B cell (primary cell): ENCODE results near the gene ADGRD1. TPM values are rescaled to one million over a fixed set of nuclear protein-coding genes. Genes with fewer than 3 reads are reported as not detected.

Experiments used
- ATAC-seq: fragments of 200-7000 bp; cut with Tn5 transposase; one replicate; pipeline ENCODE4 v1.10.0; 2021; ENCODE audit warnings: low read depth, mild to moderate bottlenecking, moderate number of reproducible peaks, moderate library complexity
- CTCF ChIA-PET: fragments of 350-600 bp; sonication (Branson Sonifier 250); formaldehyde crosslinking; loops from one replicate; lab custom pipeline; 2021; ENCODE audit warnings: antibody characterized with exemption, inconsistent platforms; lab: Charles Lee
- POLR2A ChIA-PET: fragments of 350-600 bp; sonication (Branson Sonifier 250); formaldehyde crosslinking; loops from one replicate; lab custom pipeline; 2021; ENCODE audit warnings: antibody characterized with exemption; lab: Charles Lee
- DNase-seq: peaks from one replicate; pipeline ENCODE4 v3.0.0; 2013
- H2AFZ ChIP-seq: 2 replicates; pipeline ENCODE4 v1.6.1; 2012; ENCODE audit warnings: mild to moderate bottlenecking, low read depth, low read length; ENCODE audit not compliant: insufficient read depth, poor library complexity, severe bottlenecking
- H3K27ac ChIP-seq, 2 donors: 1 replicate in 1 of 2; 2 replicates in 1 of 2; pipeline ENCODE4 v1.5.1; 2012 to 2013; ENCODE audit warnings: low read length in 2 of 2, mild to moderate bottlenecking in 2 of 2, moderate library complexity in 1 of 2
- H3K27me3 ChIP-seq, 4 experiments: fragments of 200-600 bp in 1 of 4; sonication (generic) in 1 of 4; replicated peaks in 1 of 4; 1 replicate in 2 of 4; 2 replicates in 2 of 4; pipeline versions ENCODE4 v1.6.1 to v1.7.0; 2013 to 2016; ENCODE audit warnings: low read length in 3 of 4, mild to moderate bottlenecking in 2 of 4, mixed read lengths in 1 of 4, moderate library complexity in 1 of 4; ENCODE audit not compliant: insufficient read depth in 4 of 4, control insufficient read depth in 3 of 4; ENCODE audit errors: control extremely low read depth in 1 of 4
- H3K36me3 ChIP-seq, 2 experiments: replicated peaks in 1 of 2; 1 replicate in 1 of 2; 2 replicates in 1 of 2; pipeline versions ENCODE4 v1.6.1 to v1.7.1; 2013; ENCODE audit warnings: low read length in 1 of 2; ENCODE audit not compliant: insufficient read depth in 2 of 2, control insufficient read depth in 1 of 2; ENCODE audit errors: control extremely low read depth in 1 of 2, extremely low read depth in 1 of 2
- H3K4me1 ChIP-seq, 2 donors: fragments of 200-600 bp in 1 of 2; sonication (generic) in 1 of 2; 1 replicate in 1 of 2; 2 replicates in 1 of 2; pipeline versions ENCODE4 v1.5.1 to v1.6.1; 2013 to 2017; ENCODE audit warnings: low read length in 2 of 2; ENCODE audit not compliant: control insufficient read depth in 2 of 2, insufficient read depth in 2 of 2
- H3K4me2 ChIP-seq: replicated peaks from 2 replicates; pipeline ENCODE3; 2012; ENCODE audit warnings: mild to moderate bottlenecking, low read depth, low read length; ENCODE audit not compliant: poor library complexity, severe bottlenecking
- H3K4me3 ChIP-seq, 5 experiments: fragments of 200-600 bp in 1 of 5; sonication (generic) in 1 of 5; 1 replicate in 3 of 5; 2 replicates in 2 of 5; pipeline versions ENCODE4 v1.5.1 to v1.7.0; 2011 to 2016; ENCODE audit warnings: low read length in 4 of 5, mild to moderate bottlenecking in 4 of 5, low read depth in 2 of 5, control low read depth in 1 of 5, moderate library complexity in 1 of 5; ENCODE audit not compliant: insufficient read depth in 1 of 5; ENCODE audit errors: control extremely low read depth in 1 of 5, extremely low read depth in 1 of 5
- H3K79me2 ChIP-seq: fragments of 200-600 bp; sonication (generic); one replicate; pipeline ENCODE4 v1.6.0; 2016; ENCODE audit warnings: low read length; ENCODE audit not compliant: control insufficient read depth, insufficient read depth
- H3K9ac ChIP-seq: fragments of 200-600 bp; sonication (generic); 2 replicates; pipeline ENCODE4 v1.6.1; 2017; ENCODE audit warnings: mild to moderate bottlenecking, low read length, moderate library complexity
- H3K9me3 ChIP-seq, 3 donors: one replicate each; pipeline versions ENCODE4 v1.6.1 to v1.7.1; 2013; ENCODE audit warnings: low read length in 2 of 3; ENCODE audit not compliant: control insufficient read depth in 2 of 3, insufficient read depth in 1 of 3; ENCODE audit errors: control extremely low read depth in 1 of 3
- H4K20me1 ChIP-seq: 2 replicates; pipeline ENCODE4 v1.6.0; 2012; ENCODE audit warnings: mild to moderate bottlenecking, low read length; ENCODE audit not compliant: insufficient read depth, control insufficient read depth, poor library complexity, severe bottlenecking
- H3K27ac Mint-ChIP-seq: one replicate; pipeline ENCODE4 v1.8.0; 2021; ENCODE audit warnings: mixed read lengths
- H3K27me3 Mint-ChIP-seq: one replicate; pipeline ENCODE4 v1.8.0; 2021; ENCODE audit warnings: mixed read lengths
- H3K4me1 Mint-ChIP-seq: one replicate; pipeline ENCODE4 v1.8.0; 2021; ENCODE audit warnings: mixed read lengths
- H3K4me3 Mint-ChIP-seq: one replicate; pipeline ENCODE4 v1.8.0; 2021; ENCODE audit warnings: mixed read lengths
- H3K9me3 Mint-ChIP-seq: one replicate; pipeline ENCODE4 v1.8.0; 2022; ENCODE audit warnings: mixed read lengths; ENCODE audit not compliant: insufficient read depth
- EZH2 ChIP-seq: IDR thresholded peaks from 2 replicates; pipeline ENCODE4 v1.6.1; 2012; ENCODE audit warnings: borderline replicate concordance, low read depth, mild to moderate bottlenecking, moderate library complexity, low read length; ENCODE audit not compliant: insufficient read depth, poor library complexity, severe bottlenecking
- WGBS: methylation state at CpG from one replicate; pipeline ENCODE4 v1.1.5; 2013; ENCODE audit warnings: missing lambda C conversion rate; ENCODE audit not compliant: insufficient coverage; 5-methylcytosine and 5-hydroxymethylcytosine counted together
- intact Hi-C: fragments of 100-400 bp; cut with micrococcal nuclease; formaldehyde crosslinking; loops from one replicate; pipeline ENCODE4 v1.10.0; 2022
- polyA plus RNA-seq: library from polyadenylated mRNA; depleted of rRNA; stranded (reverse); fragments of >200 nt; gene quantifications from 2 replicates; pipeline ENCODE4 v1.2.3, GENCODE V29; 2012
- total RNA-seq, 2 donors: library from RNA; stranded (reverse); fragments of 120-200 nt in 1 of 2; gene quantifications; 1 replicate in 1 of 2; 2 replicates in 1 of 2; pipeline versions ENCODE4 v1.2.3 to v1.2.4, GENCODE V29; 2013 to 2022
- TF ChIP-seq, protein P1 (sequence below): fragments of 200-600 bp; IDR thresholded peaks from one replicate; pipeline ENCODE4 v1.8.0; 2022; ENCODE audit warnings: antibody characterized with exemption, mild to moderate bottlenecking

ADGRD1 gene
- total and polyA plus RNA-seq, 2 donors (not counting 1 experiment from before 2014, with no cell fraction given), result 1.1 to 2.2 TPM

DNA sequence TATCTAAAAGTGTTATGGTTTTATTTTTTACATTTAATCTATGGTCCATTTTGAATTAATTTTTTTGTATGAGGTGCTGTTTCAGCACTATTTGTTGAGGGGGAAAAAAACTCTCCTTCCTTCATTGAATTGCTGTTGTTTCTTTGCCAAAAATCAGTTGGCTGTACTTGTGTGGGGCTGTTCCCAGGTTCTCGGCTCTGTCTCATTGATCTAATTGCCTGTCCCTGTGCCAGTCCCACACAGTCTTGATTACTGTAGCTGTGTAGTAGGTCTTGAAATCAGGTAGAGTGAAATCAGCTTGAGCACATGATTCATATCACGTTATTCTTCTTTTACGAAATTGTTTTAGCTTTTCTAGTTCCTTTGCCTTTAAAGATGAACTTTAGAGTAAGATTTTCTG lies 109.7 kb downstream of the ADGRD1 start:
- H3K4me3 Mint-ChIP-seq, result no peak overlapping the region
- Histone ChIP-seq H3K27ac (no peak overlapping the region), H3K9me3 (no peaks in the 10 kb centered on the region), H4K20me1 (no peaks in the 10 kb centered on the region), H3K4me3 (no peak overlapping the region), H3K4me2 (no peak overlapping the region), H3K79me2 (no peaks in the 10 kb centered on the region), H3K4me1 (peaks cover 0 to 3% of the 10 kb centered on the region in 2 donors), H3K36me3 (no peaks in the 10 kb centered on the region), H2AFZ (no peak overlapping the region), H3K27me3 (peaks cover 0 to 7% (median 1%) of the 10 kb centered on the region in 4 experiments), H3K9ac (no peak overlapping the region)
- H3K27ac Mint-ChIP-seq, result no peak overlapping the region
- ATAC-seq (no peak), DNase-seq (no peak)
- TF ChIP-seq, protein P1, sequence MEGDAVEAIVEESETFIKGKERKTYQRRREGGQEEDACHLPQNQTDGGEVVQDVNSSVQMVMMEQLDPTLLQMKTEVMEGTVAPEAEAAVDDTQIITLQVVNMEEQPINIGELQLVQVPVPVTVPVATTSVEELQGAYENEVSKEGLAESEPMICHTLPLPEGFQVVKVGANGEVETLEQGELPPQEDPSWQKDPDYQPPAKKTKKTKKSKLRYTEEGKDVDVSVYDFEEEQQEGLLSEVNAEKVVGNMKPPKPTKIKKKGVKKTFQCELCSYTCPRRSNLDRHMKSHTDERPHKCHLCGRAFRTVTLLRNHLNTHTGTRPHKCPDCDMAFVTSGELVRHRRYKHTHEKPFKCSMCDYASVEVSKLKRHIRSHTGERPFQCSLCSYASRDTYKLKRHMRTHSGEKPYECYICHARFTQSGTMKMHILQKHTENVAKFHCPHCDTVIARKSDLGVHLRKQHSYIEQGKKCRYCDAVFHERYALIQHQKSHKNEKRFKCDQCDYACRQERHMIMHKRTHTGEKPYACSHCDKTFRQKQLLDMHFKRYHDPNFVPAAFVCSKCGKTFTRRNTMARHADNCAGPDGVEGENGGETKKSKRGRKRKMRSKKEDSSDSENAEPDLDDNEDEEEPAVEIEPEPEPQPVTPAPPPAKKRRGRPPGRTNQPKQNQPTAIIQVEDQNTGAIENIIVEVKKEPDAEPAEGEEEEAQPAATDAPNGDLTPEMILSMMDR, result no peak
- POLR2A ChIA-PET, result no interaction called here
- peaks cover 17% of the 10 kb centered on the region for H3K27me3 Mint-ChIP-seq
- intact Hi-C loops, result no loop called here
- CTCF ChIA-PET, result no interaction called here
- no peaks in the 10 kb centered on the region for H3K9me3 Mint-ChIP-seq
- 100% methylated on average over 1 of the region's 3 CpGs for WGBS
- H3K4me1 Mint-ChIP-seq, result no peaks in the 10 kb centered on the region

DNA sequence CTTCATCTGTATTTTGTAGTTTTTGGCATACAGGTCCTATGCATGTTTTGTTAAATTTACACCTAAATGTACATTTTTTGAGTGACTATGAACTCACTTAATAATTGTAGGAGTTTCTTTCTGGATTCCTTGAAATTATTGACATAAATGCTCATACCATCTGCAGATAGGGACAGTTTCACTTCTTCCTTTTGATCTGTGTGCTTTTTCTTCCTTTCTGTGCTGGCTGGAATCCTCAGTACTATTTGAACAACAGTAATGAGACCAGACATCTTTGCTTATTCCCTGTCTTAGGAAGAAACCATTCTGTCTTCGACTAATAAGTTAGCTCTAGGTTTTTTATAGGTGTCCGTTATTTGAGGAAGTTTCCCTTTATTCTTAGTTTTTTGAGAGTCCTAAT lies 110.3 kb downstream of the ADGRD1 start:
- H3K4me3 Mint-ChIP-seq, result no peak overlapping the region
- peaks cover 0 to 7% (median 1%) of the 10 kb centered on the region in 4 experiments for H3K27me3 ChIP-seq
- no CpG with 5 or more reads among the region's 2 CpGs for WGBS
- H3K9me3 ChIP-seq, result no peaks in the 10 kb centered on the region
- peaks cover 0 to 3% of the 10 kb centered on the region in 2 donors for H3K4me1 ChIP-seq
- no peak overlapping the region for H3K27ac Mint-ChIP-seq
- no peak overlapping the region for H2AFZ ChIP-seq
- ATAC-seq (no peak), DNase-seq (no peak)
- no peaks in the 10 kb centered on the region for H4K20me1 ChIP-seq
- H3K9ac ChIP-seq, result no peak overlapping the region
- H3K36me3 ChIP-seq, result no peaks in the 10 kb centered on the region
- H3K27ac ChIP-seq, result no peak overlapping the region
- POLR2A ChIA-PET, result no interaction called here
- intact Hi-C loops, result no loop called here
- H3K4me1 Mint-ChIP-seq, result no peaks in the 10 kb centered on the region
- H3K4me3 ChIP-seq, result no peak overlapping the region
- no peaks in the 10 kb centered on the region for H3K9me3 Mint-ChIP-seq
- no peak overlapping the region for H3K4me2 ChIP-seq
- H3K27me3 Mint-ChIP-seq, result peaks cover 14% of the 10 kb centered on the region
- TF ChIP-seq, protein P1, result no peak
- TF ChIP-seq EZH2, result no peak
- CTCF ChIA-PET, result no interaction called here
- H3K79me2 ChIP-seq, result no peaks in the 10 kb centered on the region
